ENCODE measurements around the gene MRPL17.

Gene MRPL17

DNA sequence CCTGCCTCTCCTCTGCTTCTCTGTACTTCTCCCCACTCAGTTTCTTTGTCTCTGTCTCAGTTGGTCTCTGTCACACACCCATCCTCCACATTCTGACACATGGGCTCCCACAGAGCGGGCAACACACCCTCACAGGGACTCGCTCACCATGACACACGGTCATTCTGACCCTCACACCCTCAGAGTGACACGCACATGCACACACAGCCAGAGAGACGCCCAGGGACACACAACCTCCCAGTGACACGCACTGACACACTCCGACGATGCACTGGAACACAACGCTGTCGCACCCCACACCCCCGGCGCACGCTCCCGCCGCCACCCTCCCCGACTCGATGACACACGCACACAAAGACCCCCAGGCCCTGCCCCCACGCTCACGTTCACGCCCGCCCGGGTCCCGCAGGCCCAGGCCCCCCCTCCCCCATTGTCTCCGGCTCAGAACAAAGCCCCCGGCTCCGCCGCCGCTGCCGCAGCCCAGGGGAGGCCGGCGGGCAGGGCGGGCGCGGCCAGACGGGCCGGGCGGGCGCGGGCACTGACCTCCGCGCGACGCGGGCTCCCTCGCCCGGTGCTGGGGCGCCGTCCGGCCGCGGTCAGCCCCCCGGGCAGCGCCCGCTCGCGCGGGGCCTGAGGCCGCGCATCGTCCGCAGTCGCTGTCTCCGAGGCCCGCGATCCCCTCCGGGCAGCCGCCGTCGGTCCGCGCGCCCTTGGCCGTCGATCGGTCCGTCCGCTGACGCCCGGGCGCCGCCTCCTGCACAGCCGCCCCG is 27.9 kb downstream of the MRPL17 start:
- no peak for DNase-seq (ENCODE audit: low read depth in 1 of 2, low spot score in 1 of 2)

DNA sequence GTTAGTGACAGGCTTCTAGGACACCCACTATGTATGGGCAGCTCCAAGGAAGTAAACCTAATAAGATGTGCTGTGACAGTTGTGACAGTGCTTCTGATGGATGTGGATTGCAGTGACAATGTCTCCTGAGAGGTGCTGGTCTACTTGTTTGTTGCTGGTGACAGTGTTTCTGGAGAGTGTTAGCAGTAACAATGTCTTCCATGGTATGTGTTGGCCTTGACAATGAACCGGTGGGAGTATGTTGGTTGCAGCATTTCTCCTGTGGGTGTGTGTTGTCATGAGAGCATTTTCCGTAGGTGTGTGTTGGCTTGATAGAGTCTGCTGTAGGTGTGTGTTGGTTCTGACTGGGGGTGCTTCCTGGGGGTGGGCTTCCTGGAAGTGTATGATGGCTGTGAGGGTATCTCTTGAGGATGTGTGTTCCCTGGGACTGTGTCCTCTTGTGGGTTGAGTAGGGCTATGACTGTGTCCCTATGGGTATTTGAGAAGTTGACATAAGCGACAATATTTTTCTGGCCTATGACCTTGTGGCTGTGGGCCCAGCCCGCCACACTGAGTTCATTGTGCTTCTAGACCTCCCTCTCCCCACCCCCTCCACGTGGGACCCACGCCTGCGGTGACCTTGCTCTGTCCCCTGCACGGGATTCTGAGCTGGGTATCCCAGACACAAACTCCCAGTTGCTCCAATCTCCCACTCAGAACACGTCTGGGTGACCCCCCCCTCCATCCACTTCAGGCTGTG is 28.7 kb downstream of the MRPL17 start:
- DNase-seq (ENCODE audit: low read depth in 1 of 2, low spot score in 1 of 2), result no peak

DNA sequence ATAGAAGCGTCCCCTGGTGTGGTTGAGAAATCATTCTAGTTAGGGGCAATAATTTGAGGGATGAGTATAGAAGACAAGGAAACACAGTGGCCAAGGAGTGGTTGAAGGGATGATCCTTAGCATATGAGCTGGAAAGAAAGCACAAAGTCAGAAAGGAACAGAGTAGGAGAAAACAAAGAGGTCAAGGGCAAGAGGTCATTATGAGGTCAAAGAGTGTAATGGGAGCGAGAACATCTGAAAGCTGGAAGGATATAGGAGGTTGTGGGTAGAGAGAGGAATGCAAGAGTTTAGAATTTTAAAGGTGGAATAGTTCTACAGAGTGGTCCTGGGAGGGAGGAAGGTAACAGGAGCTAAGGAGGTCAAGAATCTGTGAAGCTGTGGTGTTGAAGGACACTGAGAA is 29.5 kb downstream of the MRPL17 start:
- DNase-seq (ENCODE audit: low read depth in 1 of 2, low spot score in 1 of 2), result no peak

DNA sequence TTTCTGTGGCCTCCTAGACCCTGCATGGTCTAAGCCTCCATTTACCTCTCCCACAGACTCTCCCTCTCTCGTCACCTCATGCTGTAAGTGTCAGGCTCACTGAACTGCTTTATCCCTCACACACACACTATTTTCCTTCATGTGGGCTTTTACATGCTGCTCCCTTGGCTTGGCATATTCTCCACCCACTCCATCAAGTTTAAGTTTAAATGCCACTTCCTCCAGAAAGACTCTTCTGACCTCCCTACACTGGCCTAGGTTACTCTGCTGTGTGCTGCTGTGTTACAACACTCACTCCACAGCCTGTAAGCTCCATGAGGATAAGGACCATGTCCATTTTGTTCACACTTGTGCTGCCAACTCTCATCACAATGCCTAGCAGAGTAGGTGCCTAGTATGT is 30.0 kb downstream of the MRPL17 start:
- no peak for DNase-seq (ENCODE audit: low read depth in 1 of 2, low spot score in 1 of 2)

DNA sequence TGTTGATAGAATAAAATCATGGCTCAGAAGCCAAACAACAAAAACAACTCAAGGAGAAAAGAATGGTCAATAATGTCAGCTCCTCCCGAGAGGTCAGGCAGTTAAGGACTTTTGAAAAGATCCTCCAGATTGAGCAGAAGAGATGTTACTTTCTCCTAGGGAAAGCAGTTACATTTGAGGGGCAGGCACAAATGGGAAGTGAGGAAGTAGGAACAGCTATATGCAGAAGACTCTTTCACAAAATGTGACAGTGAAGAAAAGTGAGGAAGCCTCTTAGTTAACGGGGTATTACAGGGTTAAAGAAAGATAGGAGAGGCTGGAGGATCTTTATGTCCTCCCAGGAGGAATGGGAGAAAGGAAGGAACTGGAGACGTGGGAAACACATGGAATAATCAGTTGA is 31.0 kb downstream of the MRPL17 start:
- DNase-seq (ENCODE audit: low read depth in 1 of 2, low spot score in 1 of 2), result no peak

DNA sequence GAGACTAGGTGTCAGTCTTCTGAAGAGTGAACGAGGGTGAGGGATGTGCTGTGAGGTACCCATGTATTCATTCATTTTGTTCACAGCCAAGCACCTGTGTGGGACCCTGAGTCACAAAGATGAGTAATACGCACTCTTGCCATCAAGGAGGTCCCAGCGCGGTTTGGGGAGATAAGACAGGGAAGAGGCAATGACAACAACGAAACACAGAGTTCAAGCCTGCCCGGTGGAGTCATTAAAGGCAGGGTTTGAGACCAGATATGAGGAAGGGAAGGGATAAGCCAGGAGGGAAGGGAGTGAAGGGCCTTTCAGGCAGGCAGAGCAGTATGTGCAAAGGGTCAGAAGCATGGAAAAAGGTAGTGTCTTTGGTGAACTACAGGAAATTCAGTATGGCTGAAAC is 32.2 kb downstream of the MRPL17 start:
- no peak for DNase-seq (ENCODE audit: low read depth in 1 of 2, low spot score in 1 of 2)

DNA sequence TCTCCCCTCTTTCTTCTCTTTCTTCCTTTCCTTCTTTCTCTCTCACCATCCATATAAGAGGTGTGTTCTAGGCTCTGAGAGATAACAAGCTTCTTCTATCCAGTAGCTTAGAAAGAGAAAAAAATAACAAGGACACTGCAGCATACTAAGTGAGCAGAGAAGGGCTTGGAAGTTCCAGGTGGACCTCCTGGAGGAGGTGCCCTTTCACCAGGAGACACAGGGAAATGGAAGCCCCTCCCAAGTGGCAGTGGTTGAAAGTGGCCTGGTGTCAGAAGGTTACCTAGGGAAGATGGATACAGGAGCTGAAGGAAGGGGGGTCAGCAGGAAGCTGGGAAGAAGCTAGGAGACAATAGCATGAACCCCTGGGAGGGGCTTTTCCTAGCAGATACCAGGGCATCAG is 33.0 kb downstream of the MRPL17 start:
- no peak for DNase-seq (ENCODE audit: low read depth in 1 of 2, low spot score in 1 of 2)

DNA sequence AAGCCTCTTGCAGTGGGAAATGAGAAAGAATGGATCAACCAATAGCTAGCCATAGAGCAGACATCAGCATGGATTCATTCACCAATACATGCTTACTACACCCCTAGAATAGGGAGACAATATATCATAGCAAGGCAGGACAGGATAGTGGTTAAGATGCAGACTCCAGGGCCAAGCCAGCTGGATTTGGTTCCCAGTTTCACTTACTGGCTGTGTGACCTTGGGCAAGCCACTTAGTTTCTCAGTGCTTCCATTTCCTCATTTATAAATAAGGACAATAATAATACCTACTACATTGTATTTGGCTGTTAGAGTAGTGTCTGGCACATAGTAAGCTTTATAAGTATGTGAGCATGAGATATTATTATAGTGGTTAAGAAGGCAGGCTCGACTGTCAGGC is 34.6 kb downstream of the MRPL17 start:
- DNase-seq (ENCODE audit: low read depth in 1 of 2, low spot score in 1 of 2), result no peak

DNA sequence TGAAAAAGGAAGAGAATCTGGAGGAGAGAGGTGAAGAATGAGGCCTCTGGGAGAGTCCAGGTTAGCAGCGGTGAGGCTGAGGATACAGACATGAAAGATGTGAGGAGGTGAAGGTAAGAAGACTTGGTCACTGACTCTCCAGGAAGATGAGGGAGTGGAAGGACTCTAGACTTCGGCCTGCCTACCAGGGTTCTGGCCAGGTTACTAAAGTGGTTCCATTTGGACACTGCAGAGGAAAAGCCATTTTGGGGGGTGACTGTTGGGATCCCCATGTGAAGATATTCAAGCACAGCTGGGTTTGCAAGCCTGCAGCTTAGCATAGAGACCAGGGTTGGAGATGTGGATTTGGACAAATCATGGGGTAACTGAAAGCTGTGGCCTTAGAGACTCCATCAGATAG is 35.3 kb downstream of the MRPL17 start:
- no peak for DNase-seq (ENCODE audit: low read depth in 1 of 2, low spot score in 1 of 2)

DNA sequence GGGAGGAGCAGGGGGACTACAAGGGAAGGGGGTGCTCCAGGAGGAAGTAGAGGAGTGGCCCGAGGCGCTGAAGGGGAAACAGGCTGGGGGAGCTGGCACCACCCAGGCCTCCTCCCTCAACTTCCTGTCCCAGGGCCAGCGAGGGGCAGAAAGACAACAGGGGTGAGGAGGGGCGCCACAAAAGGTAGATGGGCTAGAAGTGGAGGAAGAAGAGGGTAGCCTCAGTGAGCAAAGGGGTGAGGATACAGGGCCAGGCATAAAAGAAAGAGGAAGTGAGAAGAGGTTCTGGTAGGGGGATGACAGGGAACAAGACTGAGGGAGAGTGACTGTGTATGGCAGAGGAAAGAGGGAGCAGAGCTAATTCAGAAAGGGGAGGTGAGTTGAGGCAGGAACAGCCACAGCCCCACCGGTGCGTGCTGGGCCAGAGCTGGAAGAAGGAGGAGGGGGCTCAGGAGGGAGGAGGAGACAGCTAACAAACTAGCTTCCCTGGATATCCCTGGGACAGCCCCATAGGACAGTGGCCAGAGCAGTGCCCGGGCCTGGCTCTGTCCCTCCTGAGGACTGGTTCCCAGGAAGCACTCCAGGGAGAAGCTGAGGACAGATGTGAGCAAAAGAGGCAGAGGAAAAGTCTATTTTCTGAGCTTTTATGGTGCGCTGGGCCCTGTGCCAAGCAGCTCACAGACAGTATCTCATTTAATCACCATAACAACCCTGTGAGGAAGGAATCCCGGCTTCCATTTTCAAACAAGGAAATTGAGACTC is 36.0 kb downstream of the MRPL17 start:
- DNase-seq (ENCODE audit: low read depth in 1 of 2, low spot score in 1 of 2), result no peak

DNA sequence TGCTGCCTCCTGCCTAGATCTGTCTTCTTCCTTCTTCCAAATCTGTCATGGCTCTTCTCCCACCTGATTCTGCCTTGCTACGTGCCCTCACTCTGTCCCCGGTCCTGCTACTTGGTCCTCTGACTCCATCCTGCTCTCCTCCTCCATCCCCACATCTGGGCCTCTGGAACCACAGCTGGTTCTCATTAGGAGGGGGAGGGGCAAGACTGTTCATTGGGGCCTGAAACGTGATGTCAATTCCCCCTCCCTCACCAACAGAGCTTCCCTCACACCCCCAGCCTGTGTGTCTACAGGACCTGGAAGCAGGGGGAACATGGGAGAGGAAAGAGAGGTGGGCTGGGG is 36.6 kb downstream of the MRPL17 start:
- no peak for DNase-seq (ENCODE audit: low read depth in 1 of 2, low spot score in 1 of 2)

DNA sequence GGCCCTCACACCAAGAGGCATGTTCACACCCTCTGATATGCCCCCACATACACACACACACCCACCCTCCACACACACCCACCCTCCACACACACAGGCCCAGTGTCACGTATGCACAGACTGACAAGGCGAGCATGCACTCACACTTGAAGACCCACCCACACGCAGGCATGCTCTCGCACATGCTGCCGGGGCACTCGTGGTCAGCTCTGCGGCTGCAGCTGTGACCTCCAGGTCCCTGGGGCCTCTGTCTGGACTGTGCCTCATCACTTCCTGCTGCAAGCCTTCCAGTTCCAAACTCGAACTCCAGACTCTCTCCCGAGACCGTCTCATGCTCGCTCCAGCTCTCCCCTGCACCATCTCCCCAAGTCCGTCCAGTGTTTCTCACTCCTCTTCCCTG is 37.1 kb downstream of the MRPL17 start:
- no peak for DNase-seq (ENCODE audit: low read depth in 1 of 2, low spot score in 1 of 2)

DNA sequence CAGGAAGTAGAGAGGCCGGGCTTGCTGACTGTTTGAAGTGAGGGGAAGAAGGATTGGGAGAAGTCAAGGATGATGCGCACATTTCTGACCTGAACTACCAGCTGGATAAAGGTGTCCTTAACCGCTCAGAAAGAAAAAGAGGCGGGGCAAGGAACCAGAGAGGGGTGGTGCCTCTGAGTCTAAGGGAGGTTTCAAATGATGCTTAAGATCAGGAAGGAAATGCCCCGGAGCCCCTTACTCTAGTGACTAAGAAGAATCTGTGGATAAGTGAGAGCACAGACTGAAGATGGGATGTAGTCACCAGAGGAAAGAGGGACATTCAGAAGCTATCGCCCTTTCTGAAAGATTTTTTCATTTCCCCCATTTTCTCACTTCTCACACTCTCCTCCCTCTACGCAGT is 40.2 kb downstream of the MRPL17 start:
- DNase-seq (ENCODE audit: low read depth in 1 of 2, low spot score in 1 of 2), result no peak

DNA sequence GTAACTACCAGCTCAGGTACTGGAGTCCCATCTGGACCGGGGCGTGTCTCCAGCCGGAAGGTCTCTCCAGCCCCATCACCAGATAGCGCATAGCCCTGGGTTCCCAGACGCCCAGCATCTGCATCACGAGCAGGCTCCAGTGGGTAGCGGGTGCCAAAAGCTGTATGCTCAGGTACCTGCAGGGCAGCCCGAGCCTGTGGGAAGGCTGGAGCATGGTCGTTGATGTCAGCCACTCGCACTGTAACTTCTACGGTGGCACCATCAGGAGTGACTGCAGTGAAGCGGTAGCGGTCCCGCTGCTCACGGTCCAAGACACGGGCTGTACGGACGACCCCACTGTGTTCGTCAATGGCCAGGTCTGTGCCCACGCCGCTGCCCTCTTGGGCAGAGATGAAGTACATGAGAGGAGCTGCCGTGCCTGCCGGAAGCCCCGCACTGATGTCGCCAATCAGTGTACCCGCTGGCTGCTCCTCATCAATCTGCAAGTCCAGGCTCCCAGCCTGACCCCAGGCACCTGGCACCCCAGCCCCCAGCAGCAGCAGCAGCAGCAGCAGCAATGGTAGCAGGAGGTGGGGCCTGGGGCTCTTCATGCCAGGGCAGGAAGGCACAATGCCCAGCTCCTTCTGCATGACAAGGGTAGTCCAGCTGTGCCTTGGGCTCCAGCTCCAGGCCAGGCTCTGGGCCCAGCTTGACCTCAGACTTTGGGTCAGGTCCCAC is 42.0 kb downstream of the MRPL17 start:
- no peak for DNase-seq (ENCODE audit: low read depth in 1 of 2, low spot score in 1 of 2)

DNA sequence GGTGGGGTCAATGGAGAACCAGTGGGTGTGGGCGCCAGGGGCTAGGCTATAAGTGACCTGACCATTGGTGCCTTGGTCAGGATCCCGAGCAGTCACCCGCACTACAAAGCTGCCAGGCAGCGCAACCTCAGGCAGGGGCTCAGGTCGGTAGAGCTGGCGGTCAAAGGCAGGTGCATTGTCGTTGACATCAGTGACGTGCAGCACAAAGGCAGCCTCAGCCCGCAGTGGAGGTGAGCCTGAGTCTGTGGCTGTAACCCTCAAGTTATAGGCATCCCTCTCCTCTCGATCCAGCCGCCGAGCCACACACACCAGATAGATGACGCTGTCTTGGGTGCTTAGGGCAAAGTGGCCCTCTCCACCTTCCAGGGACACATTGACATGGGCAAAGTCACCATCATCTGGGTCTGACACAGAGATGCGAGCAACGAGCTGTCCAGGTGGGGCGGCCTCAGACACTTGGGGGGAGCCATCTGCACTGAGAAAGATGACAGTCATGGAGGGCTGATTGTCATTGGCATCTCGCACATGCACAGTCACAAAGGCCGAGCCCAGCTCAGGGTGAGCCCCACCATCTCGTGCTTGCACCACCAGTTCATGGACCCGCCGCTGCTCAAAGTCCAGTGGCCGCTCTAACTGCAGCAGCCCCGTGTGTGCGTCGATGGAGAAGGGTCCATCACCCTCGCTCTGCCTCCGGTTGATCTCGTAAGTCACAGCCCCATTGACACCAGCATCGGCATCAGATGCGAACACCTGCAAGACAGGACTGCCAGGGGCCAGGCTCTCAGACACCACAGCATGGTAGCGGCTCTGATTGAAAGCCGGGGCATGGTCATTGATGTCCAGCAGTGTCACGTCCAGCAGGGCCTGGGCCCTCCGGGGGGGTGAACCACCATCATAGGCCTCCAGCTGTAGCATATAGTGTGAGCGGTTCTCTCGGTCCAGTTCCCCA is 42.8 kb downstream of the MRPL17 start:
- no peak for DNase-seq (ENCODE audit: low read depth in 1 of 2, low spot score in 1 of 2)

DNA sequence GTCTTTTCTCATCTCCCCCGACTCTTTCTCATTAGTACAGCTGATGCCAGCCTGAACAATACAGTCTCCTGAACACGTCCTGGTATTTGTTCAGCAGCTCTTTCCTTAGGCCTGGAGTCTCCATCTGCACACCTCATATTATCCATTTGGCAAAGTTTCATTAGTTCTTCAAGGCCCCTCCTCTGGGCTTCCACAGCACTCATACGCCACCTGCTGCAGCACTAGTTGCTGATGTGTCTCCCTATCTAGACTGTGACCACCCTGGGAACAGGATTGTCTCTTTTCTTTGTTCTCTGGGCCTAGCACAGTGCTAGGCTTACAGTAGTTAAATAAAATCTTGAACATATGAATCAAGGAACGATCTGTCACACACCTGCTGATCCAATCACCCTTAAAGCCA is 44.7 kb downstream of the MRPL17 start:
- no peak for DNase-seq (ENCODE audit: low read depth in 1 of 2, low spot score in 1 of 2)

DNA sequence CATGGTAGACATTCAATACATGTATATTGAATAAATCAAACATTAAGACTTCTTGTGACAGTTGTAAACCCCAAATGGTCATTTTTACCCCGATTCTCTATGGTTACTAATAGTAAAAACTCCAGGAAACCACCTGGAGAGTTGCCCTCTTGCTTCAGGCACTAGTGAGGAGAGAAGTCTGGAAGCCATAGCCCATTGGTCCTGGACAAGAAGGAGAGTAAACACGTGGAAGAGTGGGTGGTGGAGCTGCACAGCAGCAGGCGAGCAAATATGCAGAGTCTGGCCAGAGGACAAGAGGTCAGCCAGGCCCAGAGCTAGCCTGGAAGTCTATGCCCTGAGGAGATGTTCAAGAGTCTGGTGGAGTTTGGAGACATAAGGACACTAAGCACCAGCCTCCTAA is 45.3 kb downstream of the MRPL17 start:
- DNase-seq (ENCODE audit: low read depth in 1 of 2, low spot score in 1 of 2), result no peak

DNA sequence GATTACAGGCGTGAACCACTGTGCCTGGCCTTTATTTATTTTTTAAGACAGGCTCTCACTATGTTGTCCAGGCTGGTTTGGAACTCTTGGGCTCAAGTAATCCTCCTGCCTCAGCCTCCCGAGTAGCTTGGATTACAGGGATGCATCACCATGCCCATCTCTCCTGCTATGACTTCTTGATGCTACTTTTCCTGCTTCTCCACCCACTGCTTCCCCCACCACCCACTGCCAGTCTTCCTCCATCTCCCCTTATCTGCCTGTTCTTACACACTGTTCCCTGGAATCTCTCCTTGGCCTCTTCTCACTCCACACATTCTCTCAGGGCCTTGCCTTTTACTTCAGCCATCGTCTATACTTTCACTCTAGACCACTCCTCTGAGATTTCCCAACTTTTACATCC is 46.7 kb downstream of the MRPL17 start:
- DNase-seq (ENCODE audit: low read depth in 1 of 2, low spot score in 1 of 2), result no peak

DNA sequence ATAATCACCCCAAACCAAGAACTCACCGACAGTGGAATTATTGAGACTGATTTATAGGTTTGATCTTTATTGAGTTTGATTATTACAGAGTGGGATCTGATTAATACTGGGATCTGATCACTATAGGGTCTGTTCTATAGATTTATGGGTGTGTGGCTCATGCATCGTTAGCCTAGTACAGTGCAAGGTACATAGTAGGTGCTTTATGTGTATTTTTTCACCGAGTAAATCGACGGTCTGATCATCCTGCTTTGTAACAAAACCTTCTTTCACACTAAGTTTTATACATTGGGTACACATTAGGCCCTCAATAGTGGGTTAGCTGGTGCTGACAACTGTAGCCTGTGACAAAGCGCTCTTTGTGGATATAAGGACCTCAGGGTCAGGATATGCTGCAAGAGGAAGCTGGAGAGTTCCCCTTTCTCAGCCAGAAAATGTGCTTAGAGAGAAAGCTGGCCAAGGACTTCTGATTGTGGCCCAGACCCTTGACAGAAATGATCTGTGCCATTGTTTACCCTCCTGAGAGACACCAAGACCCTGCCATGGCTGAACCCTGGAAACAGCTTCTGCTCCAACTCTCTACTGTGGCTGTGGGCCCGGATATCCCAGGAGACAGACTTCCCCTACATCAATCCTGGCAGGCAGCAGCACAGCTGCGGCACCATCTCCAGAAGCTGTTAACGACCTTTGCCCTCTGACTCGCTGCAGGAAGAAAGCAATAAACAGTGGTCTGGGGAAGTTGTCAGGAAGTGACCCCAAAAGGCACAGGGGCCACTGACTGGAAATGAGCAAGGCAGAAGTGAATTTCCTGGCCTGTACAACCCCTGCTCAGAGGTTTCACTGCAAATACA is 47.8 kb downstream of the MRPL17 start:
- no peak for DNase-seq (ENCODE audit: low read depth in 1 of 2, low spot score in 1 of 2)

DNA sequence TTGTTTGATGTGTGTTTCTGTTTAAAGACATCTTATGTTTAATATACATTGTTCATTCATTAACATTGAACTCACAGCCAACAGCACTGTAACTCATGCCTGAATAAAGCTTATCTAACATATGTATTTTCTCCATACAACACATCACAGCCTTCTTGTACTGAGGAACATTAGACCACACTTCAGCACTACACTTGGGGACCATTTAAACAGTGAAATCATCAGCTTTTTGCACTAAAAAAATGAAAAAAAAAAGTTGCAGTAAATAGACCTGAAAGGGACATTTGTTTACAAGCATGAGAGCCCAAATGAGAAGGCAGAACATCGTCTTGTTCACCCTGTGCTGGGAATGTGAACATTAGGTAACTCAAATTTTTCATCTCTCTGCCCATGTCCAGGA is 48.6 kb downstream of the MRPL17 start:
- DNase-seq (ENCODE audit: low read depth in 1 of 2, low spot score in 1 of 2), result no peak
